HEK293 (cell line): ENCODE measurements around the gene SPA17.

Experiments
- CTCF ChIA-PET: fragments of 350-600 bp; formaldehyde crosslinking; extraction: SDS; loops from one replicate; lab custom pipeline; 2021; ENCODE audit warnings: antibody characterized with exemption; lab: Yijun Ruan, JAX
- POLR2A ChIA-PET: fragments of 300-600 bp; formaldehyde crosslinking; extraction: SDS; loops from one replicate; lab custom pipeline; 2020; ENCODE audit warnings: antibody characterized with exemption, inconsistent platforms; lab: Yijun Ruan, JAX
- H3K27ac ChIP-seq: fragments of 200-500 bp; sonication (Bioruptor generic); 2 replicates; pipeline ENCODE4 v1.5.1; 2014; ENCODE audit warnings: low read depth, low read length, control low read depth, inconsistent platforms; ENCODE audit errors: extremely low read depth
- H3K36me3 ChIP-seq, 2 experiments: fragments of 200-500 bp in 1 of 2; sonication (Bioruptor generic) in 1 of 2; 1 replicate in 1 of 2; 2 replicates in 1 of 2; pipeline ENCODE4 v1.5.1; 2014 to 2017; ENCODE audit warnings: inconsistent platforms in 2 of 2, low read length in 2 of 2; ENCODE audit not compliant: control insufficient read depth in 2 of 2, insufficient read depth in 1 of 2
- H3K4me1 ChIP-seq: fragments of 200-500 bp; sonication (Bioruptor generic); 2 replicates; pipeline ENCODE4 v1.5.1; 2014; ENCODE audit warnings: mild to moderate bottlenecking, low read length, inconsistent platforms; ENCODE audit not compliant: control insufficient read depth, insufficient read depth
- H3K4me3 ChIP-seq: 2 replicates; pipeline ENCODE4 v1.5.1; 2011; ENCODE audit warnings: low read depth, mild to moderate bottlenecking, control low read depth, low read length, moderate library complexity
- H3K9me3 ChIP-seq: fragments of 200-500 bp; sonication (Bioruptor generic); 2 replicates; pipeline ENCODE4 v1.5.1; 2014; ENCODE audit warnings: low read depth, low read length, inconsistent platforms; ENCODE audit not compliant: control insufficient read depth, insufficient read depth
- KLF7 ChIP-seq: fragments of 450-650 bp; formaldehyde crosslinking; IDR thresholded peaks from 2 replicates; pipeline ENCODE4 v1.5.1; 2016; ENCODE audit warnings: missing biosample characterization, missing genetic modification characterization, borderline replicate concordance
- SP7 ChIP-seq: fragments of 450-650 bp; formaldehyde crosslinking; IDR thresholded peaks from 2 replicates; pipeline ENCODE4 v1.5.1; 2016; ENCODE audit warnings: missing biosample characterization, missing genetic modification characterization
- YY2 ChIP-seq: fragments of 450-650 bp; formaldehyde crosslinking; IDR thresholded peaks from 2 replicates; pipeline ENCODE4 v1.5.1; 2016; ENCODE audit warnings: missing biosample characterization, missing genetic modification characterization
- ZBTB48 ChIP-seq: fragments of 450-650 bp; formaldehyde crosslinking; IDR thresholded peaks from 2 replicates; pipeline ENCODE4 v1.5.1; 2016; ENCODE audit warnings: missing biosample characterization, missing genetic modification characterization
- ZEB2 ChIP-seq: fragments of 450-650 bp; formaldehyde crosslinking; IDR thresholded peaks from 2 replicates; pipeline ENCODE4 v1.5.1; 2016; ENCODE audit warnings: missing biosample characterization, missing genetic modification characterization
- ZFP37 ChIP-seq: fragments of 450-650 bp; formaldehyde crosslinking; IDR thresholded peaks from 2 replicates; pipeline ENCODE4 v1.5.1; 2016; ENCODE audit warnings: missing biosample characterization, missing genetic modification characterization
- ZNF155 ChIP-seq: fragments of 450-650 bp; formaldehyde crosslinking; IDR thresholded peaks from 2 replicates; pipeline ENCODE4 v1.5.1; 2016; ENCODE audit warnings: missing biosample characterization, missing genetic modification characterization
- ZNF341 ChIP-seq: fragments of 450-650 bp; formaldehyde crosslinking; IDR thresholded peaks from 2 replicates; pipeline ENCODE4; 2016; ENCODE audit warnings: low read depth, missing biosample characterization, missing genetic modification characterization
- ZNF37A ChIP-seq: fragments of 450-650 bp; IDR thresholded peaks from 2 replicates; pipeline ENCODE4 v1.5.1; 2018; ENCODE audit warnings: missing biosample characterization, missing genetic modification characterization
- ZNF621 ChIP-seq: fragments of 450-650 bp; formaldehyde crosslinking; IDR thresholded peaks from 2 replicates; pipeline ENCODE4 v1.5.1; 2017; ENCODE audit warnings: missing biosample characterization, missing genetic modification characterization
- TF ChIP-seq, protein P1 (sequence below): fragments of 450-650 bp; formaldehyde crosslinking; conservative IDR thresholded peaks from 2 replicates; pipeline ENCODE4 v1.5.1; 2016; ENCODE audit warnings: low read depth, missing biosample characterization, missing genetic modification characterization
- TF ChIP-seq, protein P2 (sequence below): fragments of 450-650 bp; formaldehyde crosslinking; IDR thresholded peaks from 2 replicates; pipeline ENCODE4 v1.5.1; 2016; ENCODE audit warnings: missing biosample characterization, missing genetic modification characterization
- TF ChIP-seq, protein P3 (sequence below): fragments of 450-650 bp; formaldehyde crosslinking; IDR thresholded peaks from 2 replicates; pipeline ENCODE4 v1.5.1; 2016; ENCODE audit warnings: missing biosample characterization, missing genetic modification characterization
- TF ChIP-seq, protein P4 (sequence below): sonication (generic); formaldehyde crosslinking; IDR thresholded peaks from 2 replicates; pipeline ENCODE4 v1.8.1; 2022; ENCODE audit warnings: mild to moderate bottlenecking, moderate library complexity, missing genetic modification reagents
- TF ChIP-seq, protein P5 (sequence below): fragments of 450-650 bp; formaldehyde crosslinking; IDR thresholded peaks from 2 replicates; pipeline ENCODE4 v1.5.1; 2016; ENCODE audit warnings: missing biosample characterization, missing genetic modification characterization
- TF ChIP-seq, protein P6 (sequence below): fragments of 450-650 bp; formaldehyde crosslinking; IDR thresholded peaks from 2 replicates; pipeline ENCODE4 v1.5.1; 2016; ENCODE audit warnings: missing biosample characterization, missing genetic modification characterization, borderline replicate concordance

SPA17 gene

DNA sequence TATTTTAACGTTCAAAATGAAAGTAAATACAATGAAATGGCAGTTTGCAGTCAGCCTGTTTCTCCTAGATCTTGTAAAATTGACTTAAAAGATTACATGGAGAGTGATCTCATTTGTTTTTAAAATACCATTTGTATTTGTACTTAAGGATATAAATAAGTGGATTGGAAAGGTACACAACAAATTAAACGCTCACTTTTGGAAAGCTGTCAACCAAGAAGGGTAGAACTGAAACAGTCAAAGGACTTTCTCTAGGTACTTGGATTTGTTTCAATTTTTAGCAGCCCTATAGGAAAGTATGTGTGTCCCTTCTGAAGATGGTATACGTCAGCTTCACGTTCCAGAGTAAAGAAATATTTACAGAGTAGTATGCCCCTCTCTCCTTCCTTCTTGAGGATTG, 43.7 kb upstream of the SPA17 start (continued):
- TF ChIP-seq, protein P1, sequence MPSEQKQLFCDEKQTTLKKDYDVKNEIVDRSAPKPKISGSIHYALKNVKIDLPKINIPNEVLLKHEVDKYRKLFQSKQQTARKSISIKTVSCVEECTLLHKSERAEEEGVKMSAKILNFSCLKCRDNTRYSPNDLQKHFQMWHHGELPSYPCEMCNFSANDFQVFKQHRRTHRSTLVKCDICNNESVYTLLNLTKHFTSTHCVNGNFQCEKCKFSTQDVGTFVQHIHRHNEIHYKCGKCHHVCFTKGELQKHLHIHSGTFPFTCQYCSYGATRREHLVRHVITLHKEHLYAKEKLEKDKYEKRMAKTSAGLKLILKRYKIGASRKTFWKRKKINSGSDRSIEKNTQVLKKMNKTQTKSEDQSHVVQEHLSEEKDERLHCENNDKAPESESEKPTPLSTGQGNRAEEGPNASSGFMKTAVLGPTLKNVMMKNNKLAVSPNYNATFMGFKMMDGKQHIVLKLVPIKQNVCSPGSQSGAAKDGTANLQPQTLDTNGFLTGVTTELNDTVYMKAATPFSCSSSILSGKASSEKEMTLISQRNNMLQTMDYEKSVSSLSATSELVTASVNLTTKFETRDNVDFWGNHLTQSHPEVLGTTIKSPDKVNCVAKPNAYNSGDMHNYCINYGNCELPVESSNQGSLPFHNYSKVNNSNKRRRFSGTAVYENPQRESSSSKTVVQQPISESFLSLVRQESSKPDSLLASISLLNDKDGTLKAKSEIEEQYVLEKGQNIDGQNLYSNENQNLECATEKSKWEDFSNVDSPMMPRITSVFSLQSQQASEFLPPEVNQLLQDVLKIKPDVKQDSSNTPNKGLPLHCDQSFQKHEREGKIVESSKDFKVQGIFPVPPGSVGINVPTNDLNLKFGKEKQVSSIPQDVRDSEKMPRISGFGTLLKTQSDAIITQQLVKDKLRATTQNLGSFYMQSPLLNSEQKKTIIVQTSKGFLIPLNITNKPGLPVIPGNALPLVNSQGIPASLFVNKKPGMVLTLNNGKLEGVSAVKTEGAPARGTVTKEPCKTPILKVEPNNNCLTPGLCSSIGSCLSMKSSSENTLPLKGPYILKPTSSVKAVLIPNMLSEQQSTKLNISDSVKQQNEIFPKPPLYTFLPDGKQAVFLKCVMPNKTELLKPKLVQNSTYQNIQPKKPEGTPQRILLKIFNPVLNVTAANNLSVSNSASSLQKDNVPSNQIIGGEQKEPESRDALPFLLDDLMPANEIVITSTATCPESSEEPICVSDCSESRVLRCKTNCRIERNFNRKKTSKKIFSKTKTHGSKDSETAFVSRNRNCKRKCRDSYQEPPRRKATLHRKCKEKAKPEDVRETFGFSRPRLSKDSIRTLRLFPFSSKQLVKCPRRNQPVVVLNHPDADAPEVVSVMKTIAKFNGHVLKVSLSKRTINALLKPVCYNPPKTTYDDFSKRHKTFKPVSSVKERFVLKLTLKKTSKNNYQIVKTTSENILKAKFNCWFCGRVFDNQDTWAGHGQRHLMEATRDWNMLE (tag by site-specific recombination): no peak
- TF ChIP-seq ZBTB48 (tag by site-specific recombination) (no peak), ZNF621 (tag by site-specific recombination) (no peak), SP7 (no peak), YY2 (tag by site-specific recombination) (no peak)
- TF ChIP-seq, protein P2, sequence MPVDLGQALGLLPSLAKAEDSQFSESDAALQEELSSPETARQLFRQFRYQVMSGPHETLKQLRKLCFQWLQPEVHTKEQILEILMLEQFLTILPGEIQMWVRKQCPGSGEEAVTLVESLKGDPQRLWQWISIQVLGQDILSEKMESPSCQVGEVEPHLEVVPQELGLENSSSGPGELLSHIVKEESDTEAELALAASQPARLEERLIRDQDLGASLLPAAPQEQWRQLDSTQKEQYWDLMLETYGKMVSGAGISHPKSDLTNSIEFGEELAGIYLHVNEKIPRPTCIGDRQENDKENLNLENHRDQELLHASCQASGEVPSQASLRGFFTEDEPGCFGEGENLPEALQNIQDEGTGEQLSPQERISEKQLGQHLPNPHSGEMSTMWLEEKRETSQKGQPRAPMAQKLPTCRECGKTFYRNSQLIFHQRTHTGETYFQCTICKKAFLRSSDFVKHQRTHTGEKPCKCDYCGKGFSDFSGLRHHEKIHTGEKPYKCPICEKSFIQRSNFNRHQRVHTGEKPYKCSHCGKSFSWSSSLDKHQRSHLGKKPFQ: no peak

DNA sequence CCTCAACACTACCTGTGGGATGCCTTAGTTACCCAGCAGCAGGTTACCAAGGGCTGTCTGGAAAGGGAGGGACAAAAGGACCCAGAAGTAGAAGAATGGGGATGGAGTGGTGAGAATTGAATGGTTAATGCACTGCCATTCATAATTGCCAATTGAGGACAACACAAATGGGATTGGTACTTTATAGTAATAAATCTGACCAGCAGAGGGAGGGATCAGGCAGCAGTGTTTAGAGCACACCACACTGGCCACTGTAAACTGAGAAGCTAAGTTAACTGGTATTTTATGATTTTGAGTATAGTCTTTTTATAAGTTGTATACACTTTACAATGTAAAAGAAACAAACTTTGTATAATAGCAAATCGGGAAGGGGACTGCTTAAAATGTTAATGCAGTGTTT, 40.3 kb upstream of the SPA17 start:
- ChIA-PET POLR2A (no interaction called here), CTCF (interaction anchor here (0.7 to 1.0 kb wide), 6 partner anchors 8 to 232 kb away, joined by 3 to 8 read pairs (median 4); partner anchors contain the start of gene ROBO3)
- Histone ChIP-seq H3K9me3 (no peaks in the 10 kb centered on the region), H3K36me3 (peaks cover 14 to 90% of the 10 kb centered on the region in 2 experiments), H3K4me3 (no peak overlapping the region), H3K4me1 (no peaks in the 10 kb centered on the region), H3K27ac (no peak overlapping the region)
- TF ChIP-seq ZFP37 (tag by site-specific recombination) (no peak), ZEB2 (tag by site-specific recombination) (no peak), ZNF155 (tag by site-specific recombination) (no peak), ZNF341 (tag by site-specific recombination) (no peak), ZNF37A (tag by site-specific recombination) (no peak), KLF7 (no peak)
- TF ChIP-seq, protein P3, sequence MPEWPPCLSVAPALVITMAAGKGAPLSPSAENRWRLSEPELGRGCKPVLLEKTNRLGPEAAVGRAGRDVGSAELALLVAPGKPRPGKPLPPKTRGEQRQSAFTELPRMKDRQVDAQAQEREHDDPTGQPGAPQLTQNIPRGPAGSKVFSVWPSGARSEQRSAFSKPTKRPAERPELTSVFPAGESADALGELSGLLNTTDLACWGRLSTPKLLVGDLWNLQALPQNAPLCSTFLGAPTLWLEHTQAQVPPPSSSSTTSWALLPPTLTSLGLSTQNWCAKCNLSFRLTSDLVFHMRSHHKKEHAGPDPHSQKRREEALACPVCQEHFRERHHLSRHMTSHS (tag by site-specific recombination): no peak
- TF ChIP-seq, protein P4, sequence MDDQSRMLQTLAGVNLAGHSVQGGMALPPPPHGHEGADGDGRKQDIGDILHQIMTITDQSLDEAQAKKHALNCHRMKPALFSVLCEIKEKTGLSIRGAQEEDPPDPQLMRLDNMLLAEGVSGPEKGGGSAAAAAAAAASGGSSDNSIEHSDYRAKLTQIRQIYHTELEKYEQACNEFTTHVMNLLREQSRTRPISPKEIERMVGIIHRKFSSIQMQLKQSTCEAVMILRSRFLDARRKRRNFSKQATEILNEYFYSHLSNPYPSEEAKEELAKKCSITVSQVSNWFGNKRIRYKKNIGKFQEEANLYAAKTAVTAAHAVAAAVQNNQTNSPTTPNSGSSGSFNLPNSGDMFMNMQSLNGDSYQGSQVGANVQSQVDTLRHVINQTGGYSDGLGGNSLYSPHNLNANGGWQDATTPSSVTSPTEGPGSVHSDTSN (CRISPR knock-in tag): no peak
- TF ChIP-seq, protein P5, sequence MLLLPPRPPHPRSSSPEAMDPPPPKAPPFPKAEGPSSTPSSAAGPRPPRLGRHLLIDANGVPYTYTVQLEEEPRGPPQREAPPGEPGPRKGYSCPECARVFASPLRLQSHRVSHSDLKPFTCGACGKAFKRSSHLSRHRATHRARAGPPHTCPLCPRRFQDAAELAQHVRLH: no peak
- TF ChIP-seq, protein P6, sequence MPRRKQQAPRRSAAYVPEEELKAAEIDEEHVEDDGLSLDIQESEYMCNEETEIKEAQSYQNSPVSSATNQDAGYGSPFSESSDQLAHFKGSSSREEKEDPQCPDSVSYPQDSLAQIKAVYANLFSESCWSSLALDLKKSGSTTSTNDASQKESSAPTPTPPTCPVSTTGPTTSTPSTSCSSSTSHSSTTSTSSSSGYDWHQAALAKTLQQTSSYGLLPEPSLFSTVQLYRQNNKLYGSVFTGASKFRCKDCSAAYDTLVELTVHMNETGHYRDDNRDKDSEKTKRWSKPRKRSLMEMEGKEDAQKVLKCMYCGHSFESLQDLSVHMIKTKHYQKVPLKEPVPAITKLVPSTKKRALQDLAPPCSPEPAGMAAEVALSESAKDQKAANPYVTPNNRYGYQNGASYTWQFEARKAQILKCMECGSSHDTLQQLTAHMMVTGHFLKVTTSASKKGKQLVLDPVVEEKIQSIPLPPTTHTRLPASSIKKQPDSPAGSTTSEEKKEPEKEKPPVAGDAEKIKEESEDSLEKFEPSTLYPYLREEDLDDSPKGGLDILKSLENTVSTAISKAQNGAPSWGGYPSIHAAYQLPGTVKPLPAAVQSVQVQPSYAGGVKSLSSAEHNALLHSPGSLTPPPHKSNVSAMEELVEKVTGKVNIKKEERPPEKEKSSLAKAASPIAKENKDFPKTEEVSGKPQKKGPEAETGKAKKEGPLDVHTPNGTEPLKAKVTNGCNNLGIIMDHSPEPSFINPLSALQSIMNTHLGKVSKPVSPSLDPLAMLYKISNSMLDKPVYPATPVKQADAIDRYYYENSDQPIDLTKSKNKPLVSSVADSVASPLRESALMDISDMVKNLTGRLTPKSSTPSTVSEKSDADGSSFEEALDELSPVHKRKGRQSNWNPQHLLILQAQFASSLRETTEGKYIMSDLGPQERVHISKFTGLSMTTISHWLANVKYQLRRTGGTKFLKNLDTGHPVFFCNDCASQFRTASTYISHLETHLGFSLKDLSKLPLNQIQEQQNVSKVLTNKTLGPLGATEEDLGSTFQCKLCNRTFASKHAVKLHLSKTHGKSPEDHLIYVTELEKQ: no peak
